K562 (cell line): ENCODE results near the gene TIMM23B. TPM values are rescaled to one million over a fixed set of nuclear protein-coding genes. Genes with fewer than 3 reads are reported as not detected.

Experiments used
- ARID4B ChIP-seq: sonication (generic); formaldehyde crosslinking; IDR thresholded peaks from 2 replicates; pipeline ENCODE4 v1.8.0; 2022; ENCODE audit warnings: mild to moderate bottlenecking, missing genetic modification reagents
- ESRRA ChIP-seq: fragments of 450-650 bp; IDR thresholded peaks from 2 replicates; pipeline ENCODE4 v1.6.1; 2014; ENCODE audit warnings: low read depth, mild to moderate bottlenecking, moderate library complexity, borderline replicate concordance
- PHF8 ChIP-seq: fragments of 200-600 bp; sonication (generic); IDR thresholded peaks from 2 replicates; pipeline ENCODE4 v1.6.1; 2012; ENCODE audit warnings: mixed run types, mild to moderate bottlenecking, inconsistent platforms, low read length, moderate library complexity, borderline replicate concordance
- PKNOX1 ChIP-seq: fragments of 450-650 bp; IDR thresholded peaks from 2 replicates; pipeline ENCODE4 v1.6.1; 2016
- PML ChIP-seq: IDR thresholded peaks from 2 replicates; pipeline ENCODE4 v1.6.1; 2012; ENCODE audit warnings: low read length, inconsistent platforms
- TAF1 ChIP-seq: IDR thresholded peaks from 2 replicates; pipeline ENCODE4 v1.6.1; 2011; ENCODE audit warnings: mild to moderate bottlenecking, low read length, moderate library complexity; ENCODE audit not compliant: insufficient read depth, control insufficient read depth, severe bottlenecking; ENCODE audit errors: extremely low read depth
- TEAD1 ChIP-seq, 2 experiments: fragments of 450-650 bp in 1 of 2; sonication (generic) in 1 of 2; formaldehyde crosslinking; IDR thresholded peaks; 2 replicates each; pipeline versions ENCODE4 v1.4.0 to v1.8.0; 2020 to 2022; ENCODE audit warnings: mild to moderate bottlenecking in 2 of 2, missing genetic modification reagents in 1 of 2
- polyA plus RNA-seq, 8 experiments: library from polyadenylated mRNA; depleted of rRNA in 4 of 8; stranded (reverse) in 5 of 8; unstranded in 3 of 8; fragments of >200 nt; fragmentation: Nextera tagmentation in 2 of 8; fragmentation: Illumina TruSeq in 1 of 8; extraction: Ambion mirVana in 2 of 8; extraction: Trizol in 1 of 8; gene quantifications; 2 replicates each; pipeline versions ENCODE4 v1.2.1 to v1.2.3, GENCODE V29; 2011 to 2014; ENCODE audit warnings: inconsistent platforms in 1 of 8, missing spikeins in 1 of 8
- total RNA-seq, 7 experiments: library from RNA; depleted of rRNA in 6 of 7; stranded (reverse); fragments of >200 nt in 6 of 7; fragmentation: Illumina TruSeq in 2 of 7; extraction: Trizol in 2 of 7; gene quantifications; 2 replicates each; pipeline versions ENCODE4 v1.2.1 to v1.2.3, GENCODE V29; 2011 to 2021; ENCODE audit warnings: low replicate concordance in 1 of 7
- TF ChIP-seq, protein P1 (sequence below), 3 experiments: fragments of 200-800 bp in 1 of 3; fragments of 250-450 bp in 1 of 3; fragments of 450-650 bp in 1 of 3; sonication (Bioruptor Pico) in 1 of 3; sonication (Bioruptor generic) in 1 of 3; formaldehyde crosslinking in 1 of 3; IDR thresholded peaks; 2 replicates each; pipeline versions ENCODE4 v1.6.1 to v1.8.0; 2016 to 2022; ENCODE audit warnings: mild to moderate bottlenecking in 2 of 3, missing genetic modification characterization in 2 of 3, missing compliant biosample characterization in 1 of 3, moderate library complexity in 1 of 3
- TF ChIP-seq, protein P2 (sequence below), 2 experiments: fragments of 450-650 bp; conservative IDR thresholded peaks; 2 replicates each; pipeline ENCODE4 v1.6.1; 2017; ENCODE audit warnings: mild to moderate bottlenecking in 2 of 2, moderate library complexity in 2 of 2

The TIMM23B gene
- total and polyA plus RNA-seq, 9 of the 15 experiments (the other 6 are each of a cell fraction or from before 2014, with no cell fraction given) = 7.2 to 40.2 (median 24.7) TPM

DNA sequence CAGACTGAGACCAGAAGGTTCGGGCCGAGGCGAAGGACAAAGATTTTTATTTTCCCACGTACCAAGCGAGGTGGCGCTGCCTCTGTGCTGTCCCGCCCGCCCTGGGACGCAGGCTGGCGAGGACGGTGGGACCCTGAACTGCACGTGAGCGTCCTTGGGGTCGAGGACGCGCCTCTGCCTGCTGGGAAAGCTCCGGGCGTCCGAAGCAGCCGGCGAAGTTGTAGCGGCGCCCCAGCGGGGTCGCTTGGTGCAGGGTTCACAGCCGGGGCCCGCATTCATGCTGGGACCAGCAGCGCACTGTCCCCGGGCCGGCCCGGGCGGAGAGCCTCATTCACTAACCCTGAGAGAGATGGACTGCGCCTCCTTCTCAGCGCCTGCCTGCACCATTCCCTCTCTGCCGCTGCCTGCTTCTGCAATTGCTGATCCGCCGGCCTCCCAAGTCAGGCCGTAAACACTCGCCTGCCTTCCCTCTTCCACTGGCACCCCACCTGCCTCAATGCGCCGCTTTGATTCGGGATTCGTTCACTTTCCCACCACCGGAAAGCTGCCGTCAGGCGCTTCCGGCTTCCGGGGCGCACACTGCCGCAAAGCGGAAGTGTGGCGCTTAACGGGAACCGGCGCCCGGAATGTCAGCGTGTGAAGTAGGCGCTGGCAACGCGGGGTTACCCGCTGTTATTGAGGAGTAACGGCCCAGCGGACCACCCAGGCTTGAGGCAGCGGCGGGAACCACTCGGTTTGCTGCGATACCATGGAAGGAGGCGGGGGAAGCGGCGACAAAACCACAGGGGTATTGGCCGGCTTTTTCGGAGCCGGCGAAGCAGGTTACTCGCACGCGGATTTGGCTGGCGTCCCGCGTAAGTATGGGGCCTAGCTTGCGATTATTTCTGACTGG lies at the start of gene TIMM23B, which contains the start of gene PARG (continued):
- peak; percentile 79 for TF ChIP-seq TAF1
- TF ChIP-seq, protein P1, sequence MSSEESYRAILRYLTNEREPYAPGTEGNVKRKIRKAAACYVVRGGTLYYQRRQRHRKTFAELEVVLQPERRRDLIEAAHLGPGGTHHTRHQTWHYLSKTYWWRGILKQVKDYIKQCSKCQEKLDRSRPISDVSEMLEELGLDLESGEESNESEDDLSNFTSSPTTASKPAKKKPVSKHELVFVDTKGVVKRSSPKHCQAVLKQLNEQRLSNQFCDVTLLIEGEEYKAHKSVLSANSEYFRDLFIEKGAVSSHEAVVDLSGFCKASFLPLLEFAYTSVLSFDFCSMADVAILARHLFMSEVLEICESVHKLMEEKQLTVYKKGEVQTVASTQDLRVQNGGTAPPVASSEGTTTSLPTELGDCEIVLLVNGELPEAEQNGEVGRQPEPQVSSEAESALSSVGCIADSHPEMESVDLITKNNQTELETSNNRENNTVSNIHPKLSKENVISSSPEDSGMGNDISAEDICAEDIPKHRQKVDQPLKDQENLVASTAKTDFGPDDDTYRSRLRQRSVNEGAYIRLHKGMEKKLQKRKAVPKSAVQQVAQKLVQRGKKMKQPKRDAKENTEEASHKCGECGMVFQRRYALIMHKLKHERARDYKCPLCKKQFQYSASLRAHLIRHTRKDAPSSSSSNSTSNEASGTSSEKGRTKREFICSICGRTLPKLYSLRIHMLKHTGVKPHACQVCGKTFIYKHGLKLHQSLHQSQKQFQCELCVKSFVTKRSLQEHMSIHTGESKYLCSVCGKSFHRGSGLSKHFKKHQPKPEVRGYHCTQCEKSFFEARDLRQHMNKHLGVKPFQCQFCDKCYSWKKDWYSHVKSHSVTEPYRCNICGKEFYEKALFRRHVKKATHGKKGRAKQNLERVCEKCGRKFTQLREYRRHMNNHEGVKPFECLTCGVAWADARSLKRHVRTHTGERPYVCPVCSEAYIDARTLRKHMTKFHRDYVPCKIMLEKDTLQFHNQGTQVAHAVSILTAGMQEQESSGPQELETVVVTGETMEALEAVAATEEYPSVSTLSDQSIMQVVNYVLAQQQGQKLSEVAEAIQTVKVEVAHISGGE (CRISPR knock-in tag; IDR thresholded peaks at IDR 0.05) = peak in 2 of 3 experiments; percentile 11 to 77; a peak in 3 of 6 replicates
- TF ChIP-seq, protein P2, sequence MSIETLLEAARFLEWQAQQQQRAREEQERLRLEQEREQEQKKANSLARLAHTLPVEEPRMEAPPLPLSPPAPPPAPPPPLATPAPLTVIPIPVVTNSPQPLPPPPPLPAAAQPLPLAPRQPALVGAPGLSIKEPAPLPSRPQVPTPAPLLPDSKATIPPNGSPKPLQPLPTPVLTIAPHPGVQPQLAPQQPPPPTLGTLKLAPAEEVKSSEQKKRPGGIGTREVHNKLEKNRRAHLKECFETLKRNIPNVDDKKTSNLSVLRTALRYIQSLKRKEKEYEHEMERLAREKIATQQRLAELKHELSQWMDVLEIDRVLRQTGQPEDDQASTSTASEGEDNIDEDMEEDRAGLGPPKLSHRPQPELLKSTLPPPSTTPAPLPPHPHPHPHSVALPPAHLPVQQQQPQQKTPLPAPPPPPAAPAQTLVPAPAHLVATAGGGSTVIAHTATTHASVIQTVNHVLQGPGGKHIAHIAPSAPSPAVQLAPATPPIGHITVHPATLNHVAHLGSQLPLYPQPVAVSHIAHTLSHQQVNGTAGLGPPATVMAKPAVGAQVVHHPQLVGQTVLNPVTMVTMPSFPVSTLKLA (conservative IDR thresholded peaks at IDR 0.05) = peak; percentile 87 to 95
- peak; percentile 78 to 99; a peak in 3 of 4 replicates for TF ChIP-seq TEAD1 (CRISPR knock-in tag; IDR thresholded peaks at IDR 0.05)
- peak; percentile 48 for TF ChIP-seq PKNOX1
- TF ChIP-seq ESRRA = peak; percentile 14; the same call in 1 of the 2 replicates
- peak; percentile 53; the same call in 1 of the 2 replicates for TF ChIP-seq PML
- peak; percentile 66; the same call in 1 of the 2 replicates for TF ChIP-seq PHF8
- peak; percentile 85 for TF ChIP-seq ARID4B (CRISPR knock-in tag)
